HEK293 (cell line): ENCODE data around the gene NRP2.

Experiments
- CTCF ChIA-PET: fragments of 350-600 bp; formaldehyde crosslinking; extraction: SDS; loops from one replicate; lab custom pipeline; 2021; ENCODE audit warnings: antibody characterized with exemption; lab: Yijun Ruan, JAX
- POLR2A ChIA-PET: fragments of 300-600 bp; formaldehyde crosslinking; extraction: SDS; loops from one replicate; lab custom pipeline; 2020; ENCODE audit warnings: antibody characterized with exemption, inconsistent platforms; lab: Yijun Ruan, JAX
- H3K27ac ChIP-seq: fragments of 200-500 bp; sonication (Bioruptor generic); 2 replicates; pipeline ENCODE4 v1.5.1; 2014; ENCODE audit warnings: low read depth, low read length, control low read depth, inconsistent platforms; ENCODE audit errors: extremely low read depth
- H3K36me3 ChIP-seq, 2 experiments: fragments of 200-500 bp in 1 of 2; sonication (Bioruptor generic) in 1 of 2; 1 replicate in 1 of 2; 2 replicates in 1 of 2; pipeline ENCODE4 v1.5.1; 2014 to 2017; ENCODE audit warnings: inconsistent platforms in 2 of 2, low read length in 2 of 2; ENCODE audit not compliant: control insufficient read depth in 2 of 2, insufficient read depth in 1 of 2
- H3K4me1 ChIP-seq: fragments of 200-500 bp; sonication (Bioruptor generic); 2 replicates; pipeline ENCODE4 v1.5.1; 2014; ENCODE audit warnings: mild to moderate bottlenecking, low read length, inconsistent platforms; ENCODE audit not compliant: control insufficient read depth, insufficient read depth
- H3K4me3 ChIP-seq: 2 replicates; pipeline ENCODE4 v1.5.1; 2011; ENCODE audit warnings: low read depth, mild to moderate bottlenecking, control low read depth, low read length, moderate library complexity
- H3K9me3 ChIP-seq: fragments of 200-500 bp; sonication (Bioruptor generic); 2 replicates; pipeline ENCODE4 v1.5.1; 2014; ENCODE audit warnings: low read depth, low read length, inconsistent platforms; ENCODE audit not compliant: control insufficient read depth, insufficient read depth
- EGR2 ChIP-seq: fragments of 450-650 bp; formaldehyde crosslinking; IDR thresholded peaks from 2 replicates; pipeline ENCODE4 v1.5.1; 2016; ENCODE audit warnings: low read depth, missing biosample characterization, missing genetic modification characterization
- GFI1B ChIP-seq: fragments of 450-650 bp; formaldehyde crosslinking; IDR thresholded peaks from 2 replicates; pipeline ENCODE4 v1.5.1; 2016; ENCODE audit warnings: missing biosample characterization, missing genetic modification characterization
- GLIS1 ChIP-seq: fragments of 450-650 bp; formaldehyde crosslinking; IDR thresholded peaks from 2 replicates; pipeline ENCODE4 v1.5.1; 2016; ENCODE audit warnings: missing biosample characterization, missing genetic modification characterization
- KLF9 ChIP-seq: fragments of 450-650 bp; formaldehyde crosslinking; IDR thresholded peaks from 2 replicates; pipeline ENCODE4 v1.5.1; 2016; ENCODE audit warnings: missing biosample characterization, missing genetic modification characterization, low read depth
- OSR2 ChIP-seq: fragments of 450-650 bp; formaldehyde crosslinking; IDR thresholded peaks from 2 replicates; pipeline ENCODE4 v1.5.1; 2016; ENCODE audit warnings: missing biosample characterization, missing genetic modification characterization
- SALL2 ChIP-seq: fragments of 450-650 bp; formaldehyde crosslinking; IDR thresholded peaks from 2 replicates; pipeline ENCODE4 v1.5.0; 2017; ENCODE audit warnings: missing biosample characterization, mild to moderate bottlenecking, missing genetic modification characterization, borderline replicate concordance
- SCRT2 ChIP-seq: fragments of 450-650 bp; formaldehyde crosslinking; IDR thresholded peaks from 2 replicates; pipeline ENCODE4 v1.5.1; 2016; ENCODE audit warnings: missing biosample characterization, missing genetic modification characterization
- SP7 ChIP-seq: fragments of 450-650 bp; formaldehyde crosslinking; IDR thresholded peaks from 2 replicates; pipeline ENCODE4 v1.5.1; 2016; ENCODE audit warnings: missing biosample characterization, missing genetic modification characterization
- TCF7L2 ChIP-seq: IDR thresholded peaks from 2 replicates; pipeline ENCODE4 v1.6.1; 2011; ENCODE audit warnings: low read depth, mild to moderate bottlenecking, inconsistent platforms, low read length, moderate library complexity, borderline replicate concordance
- ZEB2 ChIP-seq: fragments of 450-650 bp; formaldehyde crosslinking; IDR thresholded peaks from 2 replicates; pipeline ENCODE4 v1.5.1; 2016; ENCODE audit warnings: missing biosample characterization, missing genetic modification characterization
- ZNF157 ChIP-seq: fragments of 450-650 bp; formaldehyde crosslinking; IDR thresholded peaks from 2 replicates; pipeline ENCODE4 v1.5.1; 2016; ENCODE audit warnings: missing biosample characterization, missing genetic modification characterization
- ZNF174 ChIP-seq: fragments of 450-650 bp; formaldehyde crosslinking; IDR thresholded peaks from 2 replicates; pipeline ENCODE4 v1.5.0; 2017; ENCODE audit warnings: missing biosample characterization, mild to moderate bottlenecking, missing genetic modification characterization
- ZNF221 ChIP-seq: fragments of 450-650 bp; formaldehyde crosslinking; IDR thresholded peaks from 2 replicates; pipeline ENCODE4 v1.5.1; 2017; ENCODE audit warnings: missing biosample characterization, missing genetic modification characterization, borderline replicate concordance
- ZNF23 ChIP-seq: fragments of 450-650 bp; formaldehyde crosslinking; IDR thresholded peaks from 2 replicates; pipeline ENCODE4 v1.5.1; 2016; ENCODE audit warnings: missing biosample characterization, missing genetic modification characterization, borderline replicate concordance
- ZNF24 ChIP-seq: fragments of 450-650 bp; formaldehyde crosslinking; IDR thresholded peaks from 2 replicates; pipeline ENCODE4 v1.5.1; 2016; ENCODE audit warnings: missing biosample characterization, missing genetic modification characterization
- ZNF292 ChIP-seq: fragments of 450-650 bp; formaldehyde crosslinking; IDR thresholded peaks from 2 replicates; pipeline ENCODE4 v1.5.1; 2016; ENCODE audit warnings: low read depth, missing biosample characterization, missing genetic modification characterization, borderline replicate concordance
- ZNF302 ChIP-seq: fragments of 450-650 bp; formaldehyde crosslinking; IDR thresholded peaks from 2 replicates; pipeline ENCODE4 v1.5.1; 2016; ENCODE audit warnings: missing biosample characterization, missing genetic modification characterization, low read depth
- ZNF404 ChIP-seq: fragments of 450-650 bp; formaldehyde crosslinking; IDR thresholded peaks from 2 replicates; pipeline ENCODE4 v1.5.1; 2017; ENCODE audit warnings: missing biosample characterization, missing genetic modification characterization
- ZNF600 ChIP-seq: fragments of 450-650 bp; formaldehyde crosslinking; IDR thresholded peaks from 2 replicates; pipeline ENCODE4 v1.5.1; 2016; ENCODE audit warnings: missing biosample characterization, missing genetic modification characterization
- ZNF624 ChIP-seq: fragments of 450-650 bp; formaldehyde crosslinking; IDR thresholded peaks from 2 replicates; pipeline ENCODE4 v1.5.1; 2017; ENCODE audit warnings: missing biosample characterization, missing genetic modification characterization
- ZNF626 ChIP-seq: fragments of 450-650 bp; sonication (Bioruptor Pico); formaldehyde crosslinking; IDR thresholded peaks from 2 replicates; pipeline ENCODE4 v1.5.1; 2018; ENCODE audit warnings: missing biosample characterization, missing genetic modification characterization, inconsistent platforms
- ZNF654 ChIP-seq: fragments of 450-650 bp; formaldehyde crosslinking; IDR thresholded peaks from 2 replicates; pipeline ENCODE4 v1.5.1; 2016; ENCODE audit warnings: low read depth, missing biosample characterization, missing genetic modification characterization
- ZNF791 ChIP-seq: fragments of 450-650 bp; formaldehyde crosslinking; IDR thresholded peaks from 2 replicates; pipeline ENCODE4 v1.5.1; 2016; ENCODE audit warnings: missing biosample characterization, missing genetic modification characterization
- TF ChIP-seq, protein P1 (sequence below): fragments of 450-650 bp; formaldehyde crosslinking; IDR thresholded peaks from 2 replicates; pipeline ENCODE4 v1.5.1; 2016; ENCODE audit warnings: missing biosample characterization, missing genetic modification characterization
- TF ChIP-seq, protein P2 (sequence below): fragments of 450-650 bp; formaldehyde crosslinking; IDR thresholded peaks from 2 replicates; pipeline ENCODE4 v1.5.1; 2016; ENCODE audit warnings: missing biosample characterization, missing genetic modification characterization, low read depth
- TF ChIP-seq, protein P3 (sequence below): fragments of 450-650 bp; formaldehyde crosslinking; IDR thresholded peaks from 2 replicates; pipeline ENCODE4 v1.5.1; 2017; ENCODE audit warnings: missing biosample characterization, mild to moderate bottlenecking, missing genetic modification characterization, moderate library complexity

The NRP2 gene

DNA sequence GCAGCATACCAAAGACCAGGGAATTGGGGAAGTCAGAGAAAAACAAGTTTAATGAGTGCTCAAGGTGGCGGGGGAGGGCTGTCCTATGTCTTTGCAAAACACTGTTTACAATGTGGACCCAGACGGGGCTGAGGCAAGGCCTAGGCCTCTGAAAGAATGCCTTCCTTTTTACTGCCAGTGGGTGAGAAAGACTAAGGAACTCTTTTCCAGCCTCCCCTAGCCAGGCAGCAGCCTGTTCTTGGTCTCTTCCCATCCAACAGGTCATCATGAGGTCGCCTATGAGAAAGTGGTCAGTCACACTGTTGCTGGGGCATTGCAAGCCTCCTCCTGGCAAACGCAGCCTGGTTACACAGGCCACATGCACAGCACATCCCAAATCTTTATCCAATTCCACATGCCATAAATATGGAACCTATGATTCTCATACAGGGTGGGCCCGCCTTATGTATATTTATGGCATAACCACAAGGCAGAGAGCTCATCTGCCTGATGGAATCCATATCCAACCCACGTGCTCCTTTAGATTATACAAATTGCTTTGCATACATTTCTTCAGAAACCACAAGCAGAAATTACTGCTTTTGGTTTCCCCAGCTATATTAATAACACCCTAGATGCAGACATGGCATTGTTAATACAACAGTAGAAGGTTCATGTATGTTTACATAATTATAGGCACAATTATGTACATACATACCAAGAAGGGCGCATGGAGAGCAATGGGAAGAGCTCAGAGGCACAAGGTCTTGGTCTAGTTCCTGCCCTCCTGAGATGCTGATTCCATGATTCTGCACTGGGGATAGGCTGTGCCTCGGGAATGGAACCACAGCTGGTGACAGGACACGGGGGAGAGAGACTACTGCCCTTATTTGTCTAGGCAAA, 48.6 kb downstream of the NRP2 start:
- CTCF ChIA-PET, result no interaction called here
- no peaks in the 10 kb centered on the region for H3K9me3 ChIP-seq
- no peak overlapping the region for H3K27ac ChIP-seq
- no peak overlapping the region for H3K4me3 ChIP-seq
- H3K36me3 ChIP-seq, result peaks cover 0 to 46% of the 10 kb centered on the region in 2 experiments; a peak in 1 of 3 replicates
- POLR2A ChIA-PET, result no interaction called here
- TF ChIP-seq ZNF157 (tag by site-specific recombination), result no peak
- TF ChIP-seq OSR2 (tag by site-specific recombination), result no peak
- no peak for TF ChIP-seq SALL2 (tag by site-specific recombination)
- no peak for TF ChIP-seq ZNF292 (tag by site-specific recombination)
- no peak for TF ChIP-seq ZNF302 (tag by site-specific recombination)
- no peak for TF ChIP-seq ZNF791
- TF ChIP-seq ZNF626 (tag by site-specific recombination), result no peak
- no peak for TF ChIP-seq ZNF23 (tag by site-specific recombination)
- TF ChIP-seq ZNF624 (tag by site-specific recombination), result no peak
- TF ChIP-seq, protein P1, sequence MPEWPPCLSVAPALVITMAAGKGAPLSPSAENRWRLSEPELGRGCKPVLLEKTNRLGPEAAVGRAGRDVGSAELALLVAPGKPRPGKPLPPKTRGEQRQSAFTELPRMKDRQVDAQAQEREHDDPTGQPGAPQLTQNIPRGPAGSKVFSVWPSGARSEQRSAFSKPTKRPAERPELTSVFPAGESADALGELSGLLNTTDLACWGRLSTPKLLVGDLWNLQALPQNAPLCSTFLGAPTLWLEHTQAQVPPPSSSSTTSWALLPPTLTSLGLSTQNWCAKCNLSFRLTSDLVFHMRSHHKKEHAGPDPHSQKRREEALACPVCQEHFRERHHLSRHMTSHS (tag by site-specific recombination), result no peak
- TF ChIP-seq, protein P2, sequence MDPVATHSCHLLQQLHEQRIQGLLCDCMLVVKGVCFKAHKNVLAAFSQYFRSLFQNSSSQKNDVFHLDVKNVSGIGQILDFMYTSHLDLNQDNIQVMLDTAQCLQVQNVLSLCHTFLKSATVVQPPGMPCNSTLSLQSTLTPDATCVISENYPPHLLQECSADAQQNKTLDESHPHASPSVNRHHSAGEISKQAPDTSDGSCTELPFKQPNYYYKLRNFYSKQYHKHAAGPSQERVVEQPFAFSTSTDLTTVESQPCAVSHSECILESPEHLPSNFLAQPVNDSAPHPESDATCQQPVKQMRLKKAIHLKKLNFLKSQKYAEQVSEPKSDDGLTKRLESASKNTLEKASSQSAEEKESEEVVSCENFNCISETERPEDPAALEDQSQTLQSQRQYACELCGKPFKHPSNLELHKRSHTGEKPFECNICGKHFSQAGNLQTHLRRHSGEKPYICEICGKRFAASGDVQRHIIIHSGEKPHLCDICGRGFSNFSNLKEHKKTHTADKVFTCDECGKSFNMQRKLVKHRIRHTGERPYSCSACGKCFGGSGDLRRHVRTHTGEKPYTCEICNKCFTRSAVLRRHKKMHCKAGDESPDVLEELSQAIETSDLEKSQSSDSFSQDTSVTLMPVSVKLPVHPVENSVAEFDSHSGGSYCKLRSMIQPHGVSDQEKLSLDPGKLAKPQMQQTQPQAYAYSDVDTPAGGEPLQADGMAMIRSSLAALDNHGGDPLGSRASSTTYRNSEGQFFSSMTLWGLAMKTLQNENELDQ (tag by site-specific recombination), result no peak
- TF ChIP-seq ZNF174, result no peak
- TF ChIP-seq ZNF404 (tag by site-specific recombination), result no peak
- no peak for TF ChIP-seq TCF7L2
- no peaks in the 10 kb centered on the region for H3K4me1 ChIP-seq

DNA sequence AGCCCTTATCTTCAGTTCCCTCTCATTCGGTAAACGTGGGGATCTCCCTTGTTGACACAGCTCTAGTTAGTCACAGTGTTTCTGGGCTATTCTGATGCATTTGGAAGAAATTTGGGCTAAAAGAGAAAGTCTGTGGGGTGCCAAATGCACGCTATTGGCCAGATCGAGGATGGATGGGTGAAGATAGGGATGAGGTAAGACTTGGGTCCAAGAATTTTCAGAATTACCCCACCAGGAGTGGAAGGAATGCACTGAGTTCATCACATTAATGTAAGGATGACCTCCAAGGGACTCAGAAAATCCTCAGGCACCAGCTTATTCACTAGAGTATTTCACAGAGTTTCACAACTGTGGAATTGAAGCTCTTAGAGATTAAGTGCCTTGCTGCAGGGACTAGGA, 49.3 kb downstream of the NRP2 start:
- H3K4me1 ChIP-seq, result no peaks in the 10 kb centered on the region
- CTCF ChIA-PET, result interaction anchor here (0.6 kb wide), 1 partner anchor 1481 kb away, joined by 3 read pairs; no protein-coding TSS in a partner anchor
- peaks cover 0 to 40% of the 10 kb centered on the region in 2 experiments; a peak in 1 of 3 replicates for H3K36me3 ChIP-seq
- H3K4me3 ChIP-seq, result no peak overlapping the region
- H3K27ac ChIP-seq, result no peak overlapping the region
- peak; percentile 80 for TF ChIP-seq GLIS1 (tag by site-specific recombination)
- no peak for TF ChIP-seq ZNF24
- POLR2A ChIA-PET, result no interaction called here
- H3K9me3 ChIP-seq, result no peaks in the 10 kb centered on the region

DNA sequence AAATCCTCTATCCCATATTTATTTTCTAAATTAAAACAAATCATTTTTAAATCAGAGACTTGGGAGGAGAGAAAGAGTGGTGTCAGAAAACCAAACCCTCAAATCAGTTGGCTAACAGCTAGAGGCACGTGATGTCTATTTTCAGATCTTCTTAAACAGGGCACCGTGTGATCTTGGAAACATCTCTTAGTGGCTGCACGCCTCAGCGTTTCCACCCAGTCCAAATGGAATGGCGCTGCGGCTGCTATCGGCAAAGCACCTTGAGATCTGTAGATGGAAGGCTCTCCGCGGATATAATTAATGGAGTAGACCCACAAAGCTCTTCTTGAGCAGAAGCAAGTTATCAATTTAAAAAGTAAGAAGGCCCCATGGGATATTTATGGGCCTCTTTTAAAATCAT, 50.0 kb downstream of the NRP2 start:
- peaks cover 0 to 35% of the 10 kb centered on the region in 2 experiments; a peak in 1 of 3 replicates for H3K36me3 ChIP-seq
- H3K27ac ChIP-seq, result no peak overlapping the region
- H3K4me1 ChIP-seq, result no peaks in the 10 kb centered on the region
- ChIA-PET CTCF (interaction anchor here (0.6 kb wide), 3 partner anchors 18 to 1482 kb away, joined by 3 read pairs; no protein-coding TSS in a partner anchor), POLR2A (no interaction called here)
- no peaks in the 10 kb centered on the region for H3K9me3 ChIP-seq
- H3K4me3 ChIP-seq, result no peak overlapping the region
- TF ChIP-seq EGR2 (tag by site-specific recombination), result no peak
- TF ChIP-seq ZNF600 (tag by site-specific recombination), result no peak
- no peak for TF ChIP-seq ZEB2 (tag by site-specific recombination)
- no peak for TF ChIP-seq SCRT2 (tag by site-specific recombination)
- TF ChIP-seq, protein P3, sequence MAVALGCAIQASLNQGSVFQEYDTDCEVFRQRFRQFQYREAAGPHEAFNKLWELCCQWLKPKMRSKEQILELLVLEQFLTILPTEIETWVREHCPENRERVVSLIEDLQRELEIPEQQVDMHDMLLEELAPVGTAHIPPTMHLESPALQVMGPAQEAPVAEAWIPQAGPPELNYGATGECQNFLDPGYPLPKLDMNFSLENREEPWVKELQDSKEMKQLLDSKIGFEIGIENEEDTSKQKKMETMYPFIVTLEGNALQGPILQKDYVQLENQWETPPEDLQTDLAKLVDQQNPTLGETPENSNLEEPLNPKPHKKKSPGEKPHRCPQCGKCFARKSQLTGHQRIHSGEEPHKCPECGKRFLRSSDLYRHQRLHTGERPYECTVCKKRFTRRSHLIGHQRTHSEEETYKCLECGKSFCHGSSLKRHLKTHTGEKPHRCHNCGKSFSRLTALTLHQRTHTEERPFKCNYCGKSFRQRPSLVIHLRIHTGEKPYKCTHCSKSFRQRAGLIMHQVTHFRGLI, result no peak
- TF ChIP-seq, protein P1 (tag by site-specific recombination), result no peak
- TF ChIP-seq ZNF654, result no peak
- TF ChIP-seq ZNF221 (tag by site-specific recombination), result no peak
- TF ChIP-seq KLF9 (tag by site-specific recombination), result no peak
- no peak for TF ChIP-seq SP7 (tag by site-specific recombination)
- TF ChIP-seq GFI1B (tag by site-specific recombination), result no peak
